Measurements from ENCODE around the gene CCDC136.

CCDC136 gene

DNA sequence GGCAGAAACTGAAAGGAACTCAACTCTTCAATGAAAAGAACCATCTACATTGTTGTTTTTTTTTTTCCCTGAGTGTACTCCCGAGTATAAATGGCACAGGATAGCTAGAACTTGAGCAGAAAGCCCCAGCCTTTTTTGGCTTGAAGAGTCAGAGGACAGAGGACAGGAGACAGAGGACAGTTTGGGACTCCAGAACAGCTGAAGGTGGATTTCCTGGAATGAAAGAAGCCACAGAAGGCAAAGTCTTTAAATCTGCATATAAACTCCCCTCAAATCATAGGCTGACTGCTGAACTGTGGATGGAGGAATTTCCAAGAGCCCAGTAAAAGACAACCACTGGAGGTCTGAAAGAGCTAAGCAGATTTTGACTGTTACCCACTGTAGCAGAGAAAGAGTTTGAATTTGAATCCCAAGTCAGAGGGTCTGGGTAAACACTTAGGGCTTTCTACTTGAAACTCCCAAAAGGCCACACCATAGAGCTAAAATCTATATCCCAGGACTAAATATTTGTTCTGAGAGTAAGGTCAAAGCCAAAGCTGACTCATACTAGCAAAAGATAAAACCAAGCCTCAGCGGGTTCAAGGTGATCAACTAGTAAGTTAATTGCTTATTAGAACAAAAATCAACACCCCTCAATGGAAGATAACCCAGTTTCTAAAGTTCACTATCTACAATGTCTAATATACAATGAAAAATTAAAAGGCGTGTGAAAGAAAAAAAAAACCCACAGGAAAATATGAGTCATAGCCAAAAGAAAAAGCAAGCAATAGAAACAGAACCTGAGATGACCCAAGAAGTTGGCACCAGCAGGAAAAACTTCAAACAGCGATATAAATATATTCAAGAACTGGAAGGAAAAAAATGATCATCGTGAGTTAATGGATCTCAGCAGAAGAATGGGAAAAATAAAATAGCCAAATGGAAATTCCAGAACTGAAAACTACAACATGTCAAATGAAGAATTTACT lies 14.3 kb upstream of the CCDC136 start:
- DNase-seq = no peak

DNA sequence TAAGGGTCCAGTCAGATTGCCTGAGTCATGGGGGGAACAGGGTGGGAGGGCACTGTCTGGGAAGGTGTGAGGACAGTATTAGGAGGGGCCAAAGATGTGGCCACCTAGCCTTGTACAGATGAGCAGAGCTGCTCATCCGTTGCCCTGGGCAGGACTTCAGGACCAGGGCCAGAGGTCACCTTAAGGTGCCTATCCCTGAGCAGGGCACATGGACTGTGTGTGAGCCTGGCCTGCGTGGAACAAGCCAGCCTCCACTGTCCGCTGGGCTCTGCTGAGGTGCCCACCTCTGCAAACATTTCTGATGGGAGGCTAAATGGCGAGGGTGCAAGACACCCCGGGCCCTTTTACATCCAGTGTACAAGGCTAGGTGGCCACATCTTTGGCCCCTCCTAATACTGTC lies 12.8 kb upstream of the CCDC136 start:
- no peak for DNase-seq

DNA sequence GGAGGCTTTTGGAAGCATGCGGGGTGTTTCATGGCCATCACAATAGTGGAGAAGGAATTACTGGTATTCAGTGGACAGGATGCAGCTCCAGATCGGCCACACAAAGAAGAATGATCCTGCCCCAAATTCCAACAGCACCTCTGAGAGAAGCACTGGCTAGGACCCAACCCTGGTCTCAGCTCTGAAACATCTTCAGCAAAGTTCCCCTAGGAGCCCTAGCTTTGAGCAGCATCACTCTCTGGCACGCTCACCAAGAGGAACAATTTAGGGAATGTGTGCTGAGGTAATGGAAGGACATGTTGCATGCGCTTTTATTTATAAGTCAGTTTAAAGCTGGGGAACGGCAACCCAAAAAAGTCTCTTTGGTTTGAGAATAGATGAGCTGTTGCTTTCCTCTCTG lies 10.6 kb upstream of the CCDC136 start:
- DNase-seq = no peak

DNA sequence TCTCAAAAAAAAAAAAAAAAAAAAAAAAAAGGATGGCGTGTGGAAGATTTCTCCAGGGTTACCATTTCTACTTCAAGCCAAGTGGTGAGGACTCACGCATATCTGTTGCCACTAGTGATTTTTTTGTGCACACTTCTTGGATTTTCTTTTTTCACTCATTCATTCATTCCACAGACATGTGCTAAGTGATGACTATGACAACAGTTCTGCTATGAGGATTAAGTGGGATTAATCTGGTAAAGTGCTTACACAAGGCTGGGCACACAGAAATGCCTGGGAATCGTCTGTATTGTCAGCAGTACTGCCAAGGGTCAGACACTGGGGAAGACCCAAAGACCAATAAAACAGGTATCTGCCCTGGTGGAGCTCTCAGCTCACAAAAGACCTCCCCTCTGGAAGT lies 9.9 kb upstream of the CCDC136 start:
- no peak for DNase-seq

DNA sequence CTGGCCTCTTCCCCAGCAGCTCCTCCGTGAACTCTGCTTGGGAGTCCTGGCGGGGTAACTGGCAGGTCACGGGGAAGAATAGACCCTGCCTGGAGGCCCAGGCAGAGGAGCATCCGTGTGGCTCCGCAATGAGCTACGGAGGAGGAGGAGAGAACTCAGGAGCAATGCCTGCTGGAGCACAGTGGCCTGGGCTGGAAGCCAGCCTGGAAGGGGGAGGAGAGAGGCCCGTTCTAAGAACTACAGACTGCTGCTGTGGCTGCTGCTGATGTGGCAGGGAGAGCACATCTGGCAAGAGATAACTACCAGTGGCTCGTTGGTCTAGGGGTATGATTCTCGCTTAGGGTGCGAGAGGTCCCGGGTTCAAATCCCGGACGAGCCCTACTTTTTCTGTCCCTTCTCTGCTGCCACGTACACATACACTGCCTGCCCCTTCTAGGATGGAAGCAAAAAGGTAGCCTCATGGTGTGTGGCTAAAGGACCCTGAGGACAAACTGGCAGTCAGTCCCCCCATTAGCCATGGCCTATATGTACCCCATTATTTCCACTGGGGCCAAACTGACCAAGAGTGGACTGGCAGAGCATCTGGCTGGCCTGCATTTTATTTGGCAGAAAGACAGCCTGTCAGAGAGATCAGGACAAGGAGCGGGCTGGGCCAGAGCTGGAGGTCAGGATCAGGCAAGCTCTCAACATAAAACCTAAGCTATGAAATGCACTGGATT lies 8.5 kb upstream of the CCDC136 start:
- DNase-seq = no peak

DNA sequence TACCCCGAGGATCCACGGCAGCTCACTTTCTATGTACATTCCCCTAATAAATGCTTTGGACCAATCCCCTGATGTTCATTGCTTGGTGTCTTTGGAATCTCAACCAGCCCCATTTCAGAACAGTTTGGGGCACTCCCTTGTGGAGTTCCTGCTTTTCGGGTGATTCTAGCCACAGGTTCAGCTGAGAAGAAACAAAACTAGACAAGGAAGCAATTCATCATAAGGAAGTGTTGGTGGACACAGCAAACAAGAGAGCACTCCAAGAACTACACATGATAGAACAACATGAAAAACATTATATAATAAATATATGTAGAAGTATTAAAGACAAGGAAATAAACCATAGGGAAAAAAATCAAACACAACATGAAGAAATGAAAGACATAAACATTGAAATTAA lies 6.0 kb upstream of the CCDC136 start:
- no peak for DNase-seq

DNA sequence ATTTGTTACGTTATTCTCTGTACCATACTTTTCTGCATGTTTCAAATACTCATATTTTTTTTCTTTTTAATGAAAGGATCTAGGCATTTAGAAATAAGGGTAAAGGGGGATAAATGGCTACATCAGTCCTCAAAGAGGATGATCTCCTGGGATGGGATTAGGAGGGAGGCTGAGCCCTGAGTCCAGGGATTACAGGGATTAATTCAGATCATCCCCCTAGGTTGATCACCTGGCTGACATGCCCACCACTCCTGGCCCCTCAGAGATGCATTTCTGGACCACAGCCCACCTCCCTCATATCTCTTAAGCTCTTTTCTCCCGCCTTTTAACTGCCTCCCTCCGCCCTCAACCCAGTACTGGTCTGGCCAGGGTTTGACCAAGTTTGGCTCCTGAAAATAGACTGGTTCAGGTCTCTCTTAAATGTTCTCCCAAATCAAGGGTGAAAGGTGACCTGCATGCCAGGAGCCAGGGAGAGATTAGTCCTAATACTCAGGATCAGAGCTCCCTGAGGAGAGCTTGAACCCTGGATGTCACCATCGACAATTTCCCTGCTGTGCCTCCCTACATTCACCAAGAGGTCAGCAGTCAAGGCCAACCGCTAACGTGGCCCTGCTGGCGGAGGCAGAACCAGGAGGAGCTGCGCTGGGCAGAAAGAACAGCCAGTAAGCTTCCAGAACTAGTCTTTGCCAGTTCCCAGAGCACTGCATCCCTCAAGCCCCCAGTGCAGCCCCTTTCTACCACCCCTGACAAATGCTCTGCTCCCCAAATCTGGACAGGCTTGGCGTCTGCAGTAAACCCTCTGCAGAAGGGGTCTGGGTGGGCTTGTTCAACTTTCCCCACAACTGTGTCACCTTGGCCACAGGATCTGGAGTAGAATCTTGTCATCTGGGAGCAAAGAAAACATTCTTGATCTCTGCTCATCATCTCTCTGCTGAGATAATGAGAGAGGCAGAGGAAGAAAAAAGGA lies 3.0 kb upstream of the CCDC136 start:
- no peak for DNase-seq

DNA sequence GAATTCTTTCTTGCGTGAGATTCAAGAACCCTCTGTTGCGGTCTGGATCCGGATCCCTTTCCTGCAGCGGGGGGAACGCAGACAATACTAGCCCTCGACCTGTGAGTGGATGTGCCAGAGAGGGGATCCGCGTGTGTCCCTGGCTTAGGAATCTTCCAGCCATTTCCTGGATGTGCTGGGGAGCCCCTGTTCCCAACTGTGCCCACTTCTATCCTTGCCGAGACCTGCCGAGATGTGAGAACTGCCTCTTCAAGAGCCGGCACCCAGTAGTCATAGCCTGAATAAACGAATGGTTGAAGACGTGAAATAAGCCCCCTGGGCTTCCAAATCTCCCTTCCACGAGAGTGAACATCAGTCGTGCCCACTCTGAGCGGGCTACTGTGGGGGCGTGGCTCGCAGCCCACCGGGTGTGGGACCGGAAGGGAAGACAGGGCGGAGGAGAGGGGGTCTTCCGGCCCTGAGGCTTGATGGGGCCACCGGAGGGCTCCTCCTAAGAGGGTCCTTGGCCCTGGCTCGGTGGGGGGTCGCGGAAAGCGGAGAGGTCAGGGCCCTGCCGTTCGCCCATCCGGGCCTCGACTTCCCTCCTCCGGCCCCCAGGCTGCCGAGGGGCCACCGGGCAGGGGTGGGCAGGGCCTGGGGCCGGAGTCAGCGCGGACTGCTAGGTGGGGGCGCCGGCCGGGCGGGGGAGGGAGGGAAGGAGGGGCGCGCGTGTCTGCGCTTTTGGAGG lies 1.3 kb upstream of the CCDC136 start:
- no peak for DNase-seq

DNA sequence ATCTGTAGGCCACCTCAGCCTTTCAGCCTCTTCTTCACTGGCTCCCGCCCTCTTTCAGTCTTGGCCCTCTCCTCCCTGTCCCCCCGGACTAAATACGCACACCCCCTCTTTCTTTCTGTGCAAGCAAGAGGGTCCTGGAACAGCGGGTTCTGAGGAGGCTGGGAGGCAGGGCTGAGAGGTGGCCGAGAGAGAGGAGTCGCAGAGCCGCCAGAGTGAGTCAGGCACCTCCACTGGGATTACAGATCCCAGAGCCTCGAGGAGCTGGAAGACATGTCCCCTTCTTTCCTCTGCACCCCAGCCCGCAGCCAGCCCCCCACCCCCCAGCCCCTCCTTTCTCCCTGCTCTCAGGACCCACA lies 182 bp downstream of the CCDC136 start:
- DNase-seq = no peak

DNA sequence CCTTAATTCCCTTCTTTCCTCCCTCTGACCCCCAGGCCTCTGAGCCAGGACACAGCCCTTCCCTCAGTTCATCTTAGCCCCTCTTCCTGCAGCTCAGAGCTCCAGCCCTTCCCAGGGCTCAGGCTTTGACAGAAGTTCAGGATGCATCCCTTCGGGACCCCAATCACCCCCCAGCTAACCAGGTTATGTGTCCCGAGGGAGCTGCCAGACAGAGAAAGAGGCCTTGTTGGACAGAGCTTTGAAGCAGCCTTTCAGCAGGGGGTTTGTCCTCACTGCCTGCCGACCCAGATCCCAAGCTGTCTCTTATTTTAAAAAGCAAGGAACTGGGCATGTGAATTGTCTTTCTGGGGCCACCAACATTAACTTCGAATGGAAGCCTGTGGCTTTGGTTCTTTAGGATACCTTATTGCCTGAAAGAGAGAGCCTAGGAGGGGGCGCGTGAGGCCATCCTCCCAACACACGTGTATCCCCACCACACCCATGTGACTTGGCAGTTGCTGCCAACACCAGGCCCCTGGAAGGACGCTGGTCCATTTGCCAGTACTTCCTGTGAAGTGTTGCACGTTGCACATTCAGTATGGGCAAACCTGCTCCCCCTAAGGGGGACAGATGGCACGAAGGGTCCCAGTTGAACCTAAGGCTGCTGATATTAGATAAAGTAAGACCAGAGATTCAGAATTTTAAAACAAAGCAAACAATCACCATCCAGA lies 858 bp downstream of the CCDC136 start:
- DNase-seq = no peak

DNA sequence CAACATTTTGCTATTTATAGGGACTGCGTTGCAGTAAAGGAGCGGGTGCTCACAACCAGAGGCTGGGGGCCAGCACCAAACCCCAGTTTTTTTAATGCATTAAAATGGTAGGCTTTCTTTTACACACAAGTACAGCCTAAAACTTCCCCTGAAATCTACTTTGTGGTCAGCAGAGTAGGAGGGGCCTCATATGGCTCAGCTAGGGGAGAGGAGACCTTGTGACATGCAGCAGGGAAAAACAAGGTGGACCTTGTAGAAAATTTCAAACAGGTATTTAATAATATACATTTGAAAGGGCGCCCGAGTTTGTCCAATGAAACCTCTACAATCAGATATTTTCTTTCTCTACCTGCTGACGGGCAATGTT lies 1.4 kb downstream of the CCDC136 start:
- no peak for DNase-seq

DNA sequence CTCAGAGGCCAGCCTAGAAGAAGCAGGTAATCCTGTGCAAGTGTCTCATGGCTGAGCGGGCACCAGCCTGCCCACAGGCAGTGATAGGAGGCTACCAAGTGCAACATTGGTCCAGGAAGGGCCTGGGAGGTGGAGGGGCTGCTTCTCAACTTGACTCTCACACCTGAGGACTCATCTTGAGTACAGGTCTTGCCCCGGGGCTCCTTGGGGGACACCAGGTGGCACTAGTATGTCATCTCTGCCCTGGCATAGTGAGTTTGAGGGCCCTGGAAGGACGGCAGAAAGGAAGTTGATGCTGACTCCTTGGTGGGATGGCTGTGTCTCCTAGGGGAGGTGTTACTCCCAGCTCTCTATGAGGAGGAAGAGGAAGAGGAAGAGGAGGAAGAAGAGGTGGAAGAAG lies 2.3 kb downstream of the CCDC136 start:
- no peak for DNase-seq

DNA sequence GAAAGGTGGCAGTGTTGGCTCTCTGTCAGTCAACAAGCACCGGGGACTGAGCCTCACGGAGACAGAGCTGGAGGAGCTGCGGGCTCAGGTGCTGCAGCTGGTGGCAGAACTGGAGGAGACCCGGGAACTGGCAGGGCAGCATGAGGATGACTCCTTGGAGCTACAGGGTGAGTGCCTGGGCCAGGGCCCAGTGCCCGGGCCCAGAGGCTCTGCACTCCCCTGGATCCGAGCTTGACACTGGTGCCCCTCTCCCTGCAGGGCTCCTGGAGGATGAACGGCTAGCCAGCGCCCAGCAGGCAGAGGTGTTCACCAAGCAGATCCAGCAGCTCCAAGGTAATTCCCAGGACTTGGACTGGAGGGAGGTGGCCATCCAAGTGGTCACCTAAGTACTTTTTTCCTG lies 2.7 kb downstream of the CCDC136 start:
- no peak for DNase-seq

DNA sequence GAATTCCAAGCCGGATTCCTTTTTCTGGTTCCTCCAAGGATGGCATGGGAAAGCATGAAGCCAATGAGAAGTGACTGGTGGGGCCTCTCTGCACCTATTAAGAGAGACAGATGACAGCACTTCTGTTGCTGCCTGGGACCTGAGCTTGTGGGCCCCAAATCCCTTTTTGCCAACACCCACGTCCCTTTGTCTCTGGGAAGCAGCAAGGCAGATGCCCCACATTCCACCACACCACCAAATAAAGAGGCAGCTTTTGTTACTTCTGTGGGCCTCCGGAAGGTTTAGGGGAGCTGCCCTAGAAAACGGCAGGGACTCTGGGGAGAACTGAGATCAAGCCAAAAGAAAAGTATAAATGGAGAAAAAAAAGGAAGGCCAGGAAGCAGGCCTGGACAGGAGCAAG lies 3.4 kb downstream of the CCDC136 start:
- DNase-seq = no peak

DNA sequence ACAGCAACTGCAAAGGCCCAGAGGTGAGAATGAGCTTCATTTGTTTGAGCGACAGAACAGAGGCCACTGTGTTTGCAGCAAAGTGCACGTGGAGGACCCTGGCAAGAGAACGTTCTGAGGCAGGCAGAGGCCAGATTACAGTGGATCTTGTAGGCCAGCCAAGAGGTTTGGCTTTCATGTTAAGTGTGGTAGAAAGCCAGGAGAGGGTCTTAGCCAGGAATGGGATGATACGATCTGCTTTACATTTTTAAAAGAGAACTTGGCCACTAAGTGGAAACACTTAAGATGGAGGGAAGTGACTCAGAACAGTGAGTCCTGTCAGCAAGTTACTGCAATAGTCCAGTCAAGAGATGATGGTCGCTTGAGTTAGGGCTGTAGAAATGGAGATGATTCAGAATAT lies 4.6 kb downstream of the CCDC136 start:
- no peak for DNase-seq

DNA sequence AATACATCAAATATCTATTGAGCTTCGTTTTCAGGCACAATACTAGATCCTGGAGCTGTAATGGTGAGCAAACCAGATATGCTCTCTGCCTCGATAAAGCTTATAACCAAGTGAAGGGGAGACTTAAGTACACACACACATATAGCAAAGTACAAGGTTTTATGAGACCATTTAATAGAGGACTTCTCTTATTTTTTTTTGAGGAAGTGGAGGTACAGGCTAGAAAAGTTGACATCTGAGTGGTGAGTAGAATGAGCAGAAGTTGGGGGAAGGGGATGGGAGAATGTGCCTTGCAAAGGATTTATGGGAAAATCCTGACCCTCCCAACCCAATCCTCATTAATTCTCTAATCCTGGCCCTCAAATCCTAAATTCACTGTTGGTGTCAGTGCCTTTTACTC lies 7.7 kb downstream of the CCDC136 start:
- no peak for DNase-seq

DNA sequence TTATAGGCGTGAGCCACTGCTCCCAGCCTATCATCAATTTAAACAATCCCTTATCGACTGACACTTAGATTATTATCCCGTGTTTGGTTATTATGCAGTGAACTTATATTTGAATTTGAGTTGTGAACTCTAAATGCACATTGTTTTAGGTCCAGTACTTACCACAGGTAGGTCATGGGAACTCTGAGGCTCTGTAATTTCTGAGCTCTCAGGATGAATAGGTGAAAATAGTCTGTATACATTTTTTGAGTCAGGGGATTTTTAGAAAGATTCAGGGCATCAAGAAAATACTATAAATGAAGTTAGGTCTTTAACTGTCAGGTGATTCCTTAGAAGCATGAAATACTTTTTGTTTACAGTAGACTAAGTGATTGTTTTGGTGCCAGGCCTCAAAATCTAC lies 8.8 kb downstream of the CCDC136 start:
- no peak for DNase-seq

DNA sequence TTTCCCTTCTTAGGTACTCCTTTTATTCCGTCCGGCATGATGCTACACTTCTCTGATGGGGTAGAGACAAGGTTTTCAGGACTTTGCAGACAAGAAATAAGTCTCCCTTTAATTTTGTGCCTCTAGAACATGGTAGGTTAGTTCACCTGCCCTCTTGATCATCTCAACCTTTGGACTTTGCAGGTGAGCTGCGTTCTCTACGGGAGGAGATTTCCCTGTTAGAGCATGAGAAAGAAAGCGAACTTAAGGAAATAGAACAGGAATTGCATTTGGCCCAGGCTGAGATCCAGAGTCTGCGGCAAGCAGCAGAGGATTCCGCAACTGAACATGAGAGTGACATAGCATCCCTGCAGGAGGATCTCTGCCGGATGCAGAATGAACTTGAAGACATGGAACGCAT lies 9.2 kb downstream of the CCDC136 start:
- DNase-seq = no peak

DNA sequence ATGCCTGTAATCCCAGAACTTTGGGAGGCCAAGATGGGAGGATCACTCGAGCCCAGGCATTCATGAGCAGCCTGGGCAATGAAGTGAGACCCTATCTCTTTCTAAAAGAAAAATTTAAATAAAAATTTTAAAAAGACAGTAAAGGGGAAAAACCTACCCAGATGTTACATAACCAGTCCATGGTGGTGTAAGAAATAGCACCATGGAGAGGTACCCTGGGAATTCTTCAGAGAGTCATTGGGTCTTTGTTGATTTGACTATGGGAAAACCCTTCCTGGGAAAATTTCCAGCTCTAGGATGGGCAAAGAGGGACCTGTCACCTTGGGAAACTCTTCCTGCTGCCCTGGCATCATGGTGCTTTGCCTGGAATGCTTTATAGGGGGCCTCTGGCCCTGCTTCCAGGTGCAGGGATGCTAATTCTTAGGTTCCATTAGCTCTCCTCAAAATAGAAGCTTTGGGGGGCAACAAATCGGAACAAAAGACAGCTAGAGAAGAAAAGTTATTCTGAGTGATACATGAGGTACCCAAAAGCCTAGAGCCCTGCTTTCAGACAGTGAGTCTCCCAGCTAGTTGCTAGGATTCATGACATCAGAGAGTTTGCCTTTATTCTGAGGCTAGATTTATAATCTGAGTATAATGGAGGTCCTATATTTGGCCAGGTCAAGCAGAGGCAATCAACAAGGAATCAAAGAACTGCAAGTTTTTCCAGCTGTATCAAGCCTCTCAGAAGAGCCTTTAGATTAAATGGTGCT lies 10.1 kb downstream of the CCDC136 start:
- no peak for DNase-seq

DNA sequence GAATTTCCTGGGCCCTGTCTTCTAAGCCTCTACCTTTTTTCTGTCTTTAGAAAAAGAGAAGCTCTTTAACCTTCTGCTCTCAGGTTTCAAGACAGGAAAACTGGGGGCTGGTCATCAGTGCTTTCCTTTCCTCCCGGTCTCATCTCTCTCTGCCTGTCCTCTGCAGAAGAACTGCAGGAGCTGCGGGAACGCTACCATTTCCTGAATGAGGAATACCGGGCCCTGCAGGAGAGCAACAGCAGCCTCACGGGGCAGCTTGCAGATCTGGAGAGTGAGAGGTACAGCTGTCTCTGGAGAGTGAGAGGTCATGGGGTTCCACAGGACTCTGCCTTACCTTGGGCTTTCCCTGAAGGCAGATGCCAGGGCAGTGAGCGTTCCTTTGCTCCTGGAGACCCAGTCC lies 12.7 kb downstream of the CCDC136 start:
- no peak for DNase-seq

DNA sequence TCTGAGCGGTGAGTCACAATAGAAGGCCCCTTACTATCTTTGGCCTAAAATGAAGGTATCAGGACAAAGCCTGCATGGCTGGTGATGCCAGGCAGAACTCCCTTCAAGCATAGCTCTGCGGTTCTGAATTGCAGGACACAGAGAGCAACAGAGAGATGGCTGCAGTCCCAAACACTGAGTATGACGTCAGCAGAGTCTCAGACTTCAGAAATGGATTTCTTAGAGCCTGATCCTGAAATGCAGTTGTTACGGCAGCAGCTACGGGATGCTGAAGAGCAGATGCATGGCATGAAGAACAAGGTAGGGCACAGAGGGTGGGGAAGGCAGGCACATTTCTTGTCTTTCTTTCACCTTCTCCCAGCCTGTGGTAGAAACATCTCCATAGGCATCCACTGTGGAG lies 13.5 kb downstream of the CCDC136 start:
- no peak for DNase-seq

All from NCI-H2081 treated with DMSO at 0.1 percent for 48 hours (cell line).